Measurements from ENCODE around the gene OSTC.

OSTC gene

DNA sequence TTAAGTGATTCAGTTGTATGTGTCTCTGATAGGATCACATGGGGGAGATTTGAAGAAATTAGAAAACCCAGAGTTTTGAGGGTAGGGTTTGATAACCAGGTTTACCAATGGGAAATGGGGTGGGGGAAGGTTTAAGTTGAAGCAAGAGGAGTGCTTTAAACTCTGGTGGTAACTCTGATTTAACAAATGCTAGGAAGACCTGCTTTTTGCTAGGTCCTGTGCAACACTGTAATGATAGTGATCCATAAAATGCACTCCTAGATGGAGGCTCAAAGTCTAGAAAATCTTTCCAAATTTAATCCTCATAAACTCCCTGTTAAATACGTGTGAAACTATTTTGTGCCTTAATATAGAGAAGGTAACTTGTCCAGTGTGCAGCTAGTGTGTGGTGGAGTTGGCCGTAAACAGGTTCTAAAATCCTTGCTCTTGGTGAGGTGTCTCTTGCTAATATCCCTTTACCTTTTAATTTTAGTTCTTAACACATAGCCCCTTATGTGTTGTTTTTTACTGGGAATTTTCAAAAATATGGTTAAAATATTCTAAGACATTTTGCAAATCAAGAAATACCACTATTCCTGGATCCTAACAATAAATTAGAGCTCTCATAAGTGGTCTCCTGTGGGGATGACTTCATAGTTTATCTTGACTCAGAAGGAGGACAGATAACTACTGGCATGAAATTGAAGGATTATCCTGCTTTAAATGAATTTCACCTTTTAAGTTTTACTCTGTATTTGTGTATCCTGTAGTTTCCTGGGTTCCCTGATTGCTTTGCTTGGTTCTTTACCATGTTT, 25.9 kb upstream of the OSTC start:
- TF ChIP-seq, protein P1, sequence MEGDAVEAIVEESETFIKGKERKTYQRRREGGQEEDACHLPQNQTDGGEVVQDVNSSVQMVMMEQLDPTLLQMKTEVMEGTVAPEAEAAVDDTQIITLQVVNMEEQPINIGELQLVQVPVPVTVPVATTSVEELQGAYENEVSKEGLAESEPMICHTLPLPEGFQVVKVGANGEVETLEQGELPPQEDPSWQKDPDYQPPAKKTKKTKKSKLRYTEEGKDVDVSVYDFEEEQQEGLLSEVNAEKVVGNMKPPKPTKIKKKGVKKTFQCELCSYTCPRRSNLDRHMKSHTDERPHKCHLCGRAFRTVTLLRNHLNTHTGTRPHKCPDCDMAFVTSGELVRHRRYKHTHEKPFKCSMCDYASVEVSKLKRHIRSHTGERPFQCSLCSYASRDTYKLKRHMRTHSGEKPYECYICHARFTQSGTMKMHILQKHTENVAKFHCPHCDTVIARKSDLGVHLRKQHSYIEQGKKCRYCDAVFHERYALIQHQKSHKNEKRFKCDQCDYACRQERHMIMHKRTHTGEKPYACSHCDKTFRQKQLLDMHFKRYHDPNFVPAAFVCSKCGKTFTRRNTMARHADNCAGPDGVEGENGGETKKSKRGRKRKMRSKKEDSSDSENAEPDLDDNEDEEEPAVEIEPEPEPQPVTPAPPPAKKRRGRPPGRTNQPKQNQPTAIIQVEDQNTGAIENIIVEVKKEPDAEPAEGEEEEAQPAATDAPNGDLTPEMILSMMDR (conservative IDR thresholded peaks at IDR 0.05; ENCODE audit: low read length), result no peak
- no peak for DNase-seq (ENCODE audit: low read depth)
- no peak overlapping the region for H3K4me3 ChIP-seq (ENCODE audit: low read length)

DNA sequence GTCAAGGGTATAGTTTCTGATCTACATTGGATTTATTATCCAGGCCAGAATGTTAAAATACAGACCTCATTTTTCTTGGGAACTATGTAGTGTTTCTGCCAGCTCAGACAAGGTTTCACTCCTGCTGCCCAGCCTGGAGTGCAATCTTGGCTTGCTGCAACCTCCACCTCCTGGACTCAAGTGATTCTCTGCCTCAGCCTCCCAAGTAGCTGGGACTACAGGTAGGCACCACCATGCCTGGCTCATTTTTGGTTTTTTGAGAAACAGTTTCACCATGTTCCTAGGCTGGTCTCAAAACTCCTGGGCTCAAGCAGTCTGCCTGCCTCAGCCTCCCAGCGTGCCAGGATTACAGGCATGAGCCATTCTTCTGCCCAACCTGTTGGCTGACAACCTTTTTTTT, 24.3 kb upstream of the OSTC start:
- TF ChIP-seq, protein P1 (conservative IDR thresholded peaks at IDR 0.05; ENCODE audit: low read length), result no peak
- no peak for DNase-seq (ENCODE audit: low read depth)
- no peak overlapping the region for H3K4me3 ChIP-seq (ENCODE audit: low read length)

DNA sequence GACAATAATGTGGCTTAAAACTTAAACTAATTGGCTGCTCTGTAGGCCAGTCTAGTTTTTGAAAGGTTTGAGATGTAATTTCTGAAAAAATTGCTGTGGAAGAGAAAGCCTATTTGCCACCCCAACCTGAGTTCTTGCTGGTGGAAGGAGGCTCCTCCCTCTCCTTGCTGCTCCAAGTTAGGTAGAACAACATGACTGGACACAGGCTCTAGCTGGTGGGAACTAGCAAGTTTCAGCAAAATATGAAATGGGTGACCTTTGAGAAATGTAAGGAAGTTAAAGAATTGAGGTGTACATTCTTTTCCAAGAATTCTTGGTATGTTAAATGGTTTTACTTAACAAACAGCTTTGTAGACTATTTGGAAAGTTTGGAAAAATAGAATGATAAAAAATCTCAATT, 22.0 kb upstream of the OSTC start:
- H3K4me3 ChIP-seq (ENCODE audit: low read length), result no peak overlapping the region
- TF ChIP-seq, protein P1 (conservative IDR thresholded peaks at IDR 0.05; ENCODE audit: low read length), result no peak
- DNase-seq (ENCODE audit: low read depth), result peak; percentile 73

DNA sequence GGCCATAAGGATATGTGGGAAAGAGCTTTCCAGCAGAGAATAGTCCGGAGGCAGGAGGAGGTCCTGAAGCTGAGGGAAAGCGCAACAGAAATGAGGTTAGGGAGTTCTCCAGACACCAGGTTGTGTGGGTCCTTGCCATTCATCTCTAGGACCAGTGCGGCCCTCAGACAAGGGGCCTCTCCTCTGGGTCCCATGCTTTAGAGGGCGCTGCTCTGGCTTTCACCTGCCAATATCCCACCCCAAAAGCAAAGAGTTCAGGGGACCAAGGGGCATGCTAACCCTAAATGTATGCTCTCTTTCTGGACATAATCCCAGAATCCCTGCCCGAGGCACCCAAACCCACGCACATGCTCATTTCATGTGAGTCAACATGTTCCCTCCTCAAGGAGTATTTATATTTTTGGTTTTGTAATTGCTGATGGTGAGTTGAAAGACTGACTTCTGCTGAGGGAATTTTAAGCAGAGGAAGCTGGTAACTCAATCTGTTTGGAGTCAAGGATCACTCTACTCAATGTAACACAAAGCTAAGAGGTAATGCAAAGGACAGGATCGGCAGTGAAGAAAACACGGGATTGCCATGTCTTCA, 15.2 kb upstream of the OSTC start:
- TF ChIP-seq, protein P1 (conservative IDR thresholded peaks at IDR 0.05; ENCODE audit: low read length), result no peak
- H3K4me3 ChIP-seq (ENCODE audit: low read length), result no peak overlapping the region
- no peak for DNase-seq (ENCODE audit: low read depth)

DNA sequence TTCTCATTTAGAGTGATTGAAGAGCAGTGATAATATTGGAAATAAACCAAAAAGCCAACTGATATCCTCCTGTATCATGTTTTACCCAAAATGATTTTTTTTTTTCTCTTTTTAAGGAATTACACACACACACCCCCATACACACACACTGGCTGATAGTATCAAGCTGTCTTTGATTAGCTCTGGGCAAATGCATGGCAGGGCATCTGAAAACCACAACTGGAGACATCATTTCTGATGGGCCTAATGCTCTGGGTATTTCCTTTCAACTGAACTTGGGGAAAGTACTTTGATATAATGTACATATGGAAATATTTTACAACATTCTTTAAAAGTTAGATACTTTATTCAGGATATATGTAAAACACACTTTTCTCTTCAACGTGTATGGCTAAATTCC, 14.2 kb upstream of the OSTC start:
- peak; percentile 76 for DNase-seq (ENCODE audit: low read depth)
- TF ChIP-seq, protein P1 (conservative IDR thresholded peaks at IDR 0.05; ENCODE audit: low read length), result no peak
- H3K4me3 ChIP-seq (ENCODE audit: low read length), result no peak overlapping the region

DNA sequence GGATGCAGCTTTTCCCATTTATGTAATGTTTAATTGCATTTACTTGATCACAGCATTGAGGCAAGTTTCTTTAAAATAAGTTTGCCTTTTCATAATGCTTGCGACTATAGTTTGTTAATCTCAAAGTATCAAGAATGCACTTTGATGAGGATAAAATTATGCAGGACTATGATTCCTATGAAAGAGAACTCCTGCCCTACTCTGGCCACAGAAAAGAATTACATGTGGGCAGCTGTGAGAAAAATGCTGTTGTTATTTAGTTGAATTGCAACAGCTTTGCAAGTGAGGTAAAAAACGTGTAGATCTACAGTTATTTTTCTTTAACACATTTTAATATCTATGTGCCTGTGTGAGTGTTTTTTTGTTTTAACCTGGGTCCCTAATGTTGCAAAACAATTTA, 12.5 kb upstream of the OSTC start:
- peak; percentile 55 for DNase-seq (ENCODE audit: low read depth)
- TF ChIP-seq, protein P1 (conservative IDR thresholded peaks at IDR 0.05; ENCODE audit: low read length), result peak; percentile 56

DNA sequence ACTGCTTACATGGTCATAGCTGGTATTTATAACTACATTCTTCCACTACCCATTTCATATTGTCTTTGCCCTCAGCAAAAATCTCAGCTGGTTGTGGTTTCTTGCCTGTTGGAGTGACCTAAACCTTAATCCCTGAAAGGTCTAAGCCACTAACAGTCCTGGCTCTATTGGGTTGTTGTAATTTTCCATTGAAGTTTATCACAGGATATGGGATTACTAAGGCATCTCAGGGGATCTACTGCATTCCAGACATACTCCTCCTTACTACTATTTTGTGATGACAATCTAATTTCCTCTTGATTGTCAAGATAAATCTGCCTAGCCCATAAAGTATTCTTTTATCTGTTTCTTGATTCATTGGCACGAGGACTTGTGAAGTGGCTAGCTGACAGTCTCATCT, 6.2 kb upstream of the OSTC start:
- no peak overlapping the region for H3K4me3 ChIP-seq (ENCODE audit: low read length)
- DNase-seq (ENCODE audit: low read depth), result peak; percentile 82
- TF ChIP-seq, protein P1 (conservative IDR thresholded peaks at IDR 0.05; ENCODE audit: low read length), result no peak

More for the DNA sequence above, 12.5 kb upstream of the OSTC start:
- H3K4me3 ChIP-seq (ENCODE audit: low read length), result no peak overlapping the region

Data from AG10803 (cell line).